ENCODE measurements around the gene GNRHR.

The GNRHR gene

DNA sequence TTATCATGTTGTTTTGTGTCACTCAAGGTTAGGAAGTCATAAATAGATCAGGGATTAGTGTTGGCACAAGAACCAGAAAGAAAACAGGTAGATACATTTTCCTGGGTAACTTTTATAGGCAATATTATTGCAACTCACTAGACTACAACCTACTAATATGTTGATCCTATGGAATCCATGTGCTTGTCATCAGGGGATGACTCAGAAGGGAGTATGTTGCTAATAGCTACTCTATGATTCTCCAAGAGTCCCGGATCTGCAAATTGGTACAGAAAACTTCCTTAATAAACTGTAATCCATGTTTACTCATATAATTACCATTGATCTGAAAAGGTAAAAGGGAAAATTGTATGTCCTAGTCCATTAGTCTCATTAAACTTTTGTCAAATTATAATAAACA lies 11.7 kb upstream of the GNRHR start:
- H3K4me3 ChIP-seq (ENCODE audit: low read length in 2 of 2), result no peak overlapping the region
- no peaks in the 10 kb centered on the region for H3K27me3 ChIP-seq (ENCODE audit: control insufficient read depth in 3 of 3, insufficient read depth in 3 of 3, low read depth in 1 of 3, low read length in 3 of 3)
- no peaks in the 10 kb centered on the region for H3K9me3 ChIP-seq (replicated peaks in 1 of 2; ENCODE audit: control insufficient read depth in 2 of 2, insufficient read depth in 1 of 2, low read depth in 1 of 2, low read length in 2 of 2)
- DNase-seq (ENCODE audit: low spot score), result no peak
- H2BK12ac ChIP-seq (ENCODE audit: low read length), result no peak overlapping the region
- H3K79me1 ChIP-seq (ENCODE audit: low read depth, low read length), result no peaks in the 10 kb centered on the region
- no peak overlapping the region for H3K27ac ChIP-seq (replicated peaks; ENCODE audit: low read length)
- H3K23ac ChIP-seq (ENCODE audit: low read depth, low read length, poor library complexity), result no peak overlapping the region
- H2BK120ac ChIP-seq (ENCODE audit: low read depth, low read length), result no peak overlapping the region
- H2BK15ac ChIP-seq (ENCODE audit: low read length), result no peak overlapping the region
- H3K36me3 ChIP-seq (replicated peaks in 1 of 2; ENCODE audit: control insufficient read depth in 2 of 2, insufficient read depth in 2 of 2, low read length in 2 of 2), result no peaks in the 10 kb centered on the region
- no peak overlapping the region for H3K4ac ChIP-seq (ENCODE audit: low read length)
- H3K14ac ChIP-seq (ENCODE audit: low read length), result no peak overlapping the region
- no peak overlapping the region for H3K9ac ChIP-seq (ENCODE audit: low read depth, low read length, poor library complexity)
- H2AFZ ChIP-seq (ENCODE audit: low read length), result no peak overlapping the region
- WGBS, 2 donors (ENCODE audit: extremely low coverage in 2 of 2, insufficient read length in 2 of 2, insufficient replicate concordance in 1 of 2), result no CpG with 5 or more reads among the region's 1 CpG
- no peak overlapping the region for H4K8ac ChIP-seq (ENCODE audit: low read depth, low read length)
- H2BK5ac ChIP-seq (ENCODE audit: low read length), result no peak overlapping the region
- H3K18ac ChIP-seq (ENCODE audit: low read length), result no peak overlapping the region
- no peak overlapping the region for H3K4me2 ChIP-seq (ENCODE audit: insufficient read depth, low read length, poor library complexity, severe bottlenecking)
- peaks cover 0 to 7% of the 10 kb centered on the region in 2 donors for H3K4me1 ChIP-seq (ENCODE audit: control insufficient read depth in 2 of 2, insufficient read depth in 1 of 2, low read depth in 1 of 2, low read length in 2 of 2)
- no peak overlapping the region for H2AK5ac ChIP-seq (ENCODE audit: low read depth, low read length)
- no peak overlapping the region for H4K91ac ChIP-seq (ENCODE audit: low read depth, low read length, poor library complexity)

DNA sequence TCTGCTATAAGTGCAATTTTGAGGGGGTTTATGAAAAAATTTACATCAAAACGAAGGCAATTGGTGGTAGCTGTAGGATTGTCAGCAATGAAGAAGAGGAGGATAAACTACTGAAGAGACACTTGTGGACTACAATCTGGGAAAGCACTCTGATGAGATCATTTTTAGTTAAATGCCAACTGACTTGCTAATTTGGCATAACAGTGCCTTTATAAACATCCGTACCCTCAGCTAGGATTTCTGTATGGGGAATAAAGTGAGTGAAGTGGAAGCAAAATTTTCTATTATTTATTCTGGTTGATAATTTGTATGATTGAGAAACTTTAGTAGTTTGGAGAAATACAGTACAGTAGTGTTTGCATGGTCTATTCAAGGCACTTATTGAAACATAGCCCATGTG lies 11.2 kb upstream of the GNRHR start:
- DNase-seq (ENCODE audit: low spot score), result no peak
- Histone ChIP-seq H3K27me3 (ENCODE audit: control insufficient read depth in 3 of 3, insufficient read depth in 3 of 3, low read depth in 1 of 3, low read length in 3 of 3) (no peaks in the 10 kb centered on the region), H2AK5ac (ENCODE audit: low read depth, low read length) (no peak overlapping the region), H4K8ac (ENCODE audit: low read depth, low read length) (no peak overlapping the region), H3K4me1 (ENCODE audit: control insufficient read depth in 2 of 2, insufficient read depth in 1 of 2, low read depth in 1 of 2, low read length in 2 of 2) (peaks cover 0 to 7% of the 10 kb centered on the region in 2 donors), H2BK15ac (ENCODE audit: low read length) (no peak overlapping the region), H3K9ac (ENCODE audit: low read depth, low read length, poor library complexity) (no peak overlapping the region), H3K4me3 (ENCODE audit: low read length in 2 of 2) (no peak overlapping the region), H3K4ac (ENCODE audit: low read length) (no peak overlapping the region), H2BK12ac (ENCODE audit: low read length) (no peak overlapping the region), H3K18ac (ENCODE audit: low read length) (no peak overlapping the region), H3K9me3 (replicated peaks in 1 of 2; ENCODE audit: control insufficient read depth in 2 of 2, insufficient read depth in 1 of 2, low read depth in 1 of 2, low read length in 2 of 2) (no peaks in the 10 kb centered on the region), H2AFZ (ENCODE audit: low read length) (no peak overlapping the region), H2BK120ac (ENCODE audit: low read depth, low read length) (no peak overlapping the region), H3K79me1 (ENCODE audit: low read depth, low read length) (no peaks in the 10 kb centered on the region), H3K27ac (replicated peaks; ENCODE audit: low read length) (no peak overlapping the region), H3K14ac (ENCODE audit: low read length) (no peak overlapping the region), H2BK5ac (ENCODE audit: low read length) (no peak overlapping the region), H3K23ac (ENCODE audit: low read depth, low read length, poor library complexity) (no peak overlapping the region), H4K91ac (ENCODE audit: low read depth, low read length, poor library complexity) (no peak overlapping the region), H3K4me2 (ENCODE audit: insufficient read depth, low read length, poor library complexity, severe bottlenecking) (no peak overlapping the region), H3K36me3 (replicated peaks in 1 of 2; ENCODE audit: control insufficient read depth in 2 of 2, insufficient read depth in 2 of 2, low read length in 2 of 2) (no peaks in the 10 kb centered on the region)
- no CpG with 5 or more reads among the region's 2 CpGs for WGBS, 2 donors (ENCODE audit: extremely low coverage in 2 of 2, insufficient read length in 2 of 2, insufficient replicate concordance in 1 of 2)

- Histone ChIP-seq H3K4ac (ENCODE audit: low read length) (no peak overlapping the region), H3K14ac (ENCODE audit: low read length) (no peak overlapping the region), H3K4me2 (ENCODE audit: insufficient read depth, low read length, poor library complexity, severe bottlenecking) (no peak overlapping the region), H2BK15ac (ENCODE audit: low read length) (no peak overlapping the region), H3K9ac (ENCODE audit: low read depth, low read length, poor library complexity) (no peak overlapping the region), H3K4me3 (ENCODE audit: low read length in 2 of 2) (no peak overlapping the region), H2AK5ac (ENCODE audit: low read depth, low read length) (no peak overlapping the region), H3K9me3 (replicated peaks in 1 of 2; ENCODE audit: control insufficient read depth in 2 of 2, insufficient read depth in 1 of 2, low read depth in 1 of 2, low read length in 2 of 2) (no peaks in the 10 kb centered on the region), H3K79me1 (ENCODE audit: low read depth, low read length) (no peaks in the 10 kb centered on the region), H4K8ac (ENCODE audit: low read depth, low read length) (no peak overlapping the region), H2BK120ac (ENCODE audit: low read depth, low read length) (no peak overlapping the region), H3K23ac (ENCODE audit: low read depth, low read length, poor library complexity) (no peak overlapping the region), H2AFZ (ENCODE audit: low read length) (no peak overlapping the region), H3K4me1 (ENCODE audit: control insufficient read depth in 2 of 2, insufficient read depth in 1 of 2, low read depth in 1 of 2, low read length in 2 of 2) (peaks cover 0 to 7% of the 10 kb centered on the region in 2 donors), H3K36me3 (replicated peaks in 1 of 2; ENCODE audit: control insufficient read depth in 2 of 2, insufficient read depth in 2 of 2, low read length in 2 of 2) (no peaks in the 10 kb centered on the region), H2BK5ac (ENCODE audit: low read length) (no peak overlapping the region), H3K18ac (ENCODE audit: low read length) (no peak overlapping the region), H3K27me3 (ENCODE audit: control insufficient read depth in 3 of 3, insufficient read depth in 3 of 3, low read depth in 1 of 3, low read length in 3 of 3) (no peaks in the 10 kb centered on the region), H4K91ac (ENCODE audit: low read depth, low read length, poor library complexity) (no peak overlapping the region), H2BK12ac (ENCODE audit: low read length) (no peak overlapping the region), H3K27ac (replicated peaks; ENCODE audit: low read length) (no peak overlapping the region)
- no peak for DNase-seq (ENCODE audit: low spot score)
These were observed 10.0 kb upstream of the GNRHR start for GRCh38 chr4:67764183-67764582.

GRCh38 chr4:67762086-67762485 lies 7.9 kb upstream of the GNRHR start:
- no peak for DNase-seq (ENCODE audit: low spot score)
- no peak overlapping the region for H4K8ac ChIP-seq (ENCODE audit: low read depth, low read length)
- H2AK5ac ChIP-seq (ENCODE audit: low read depth, low read length), result no peak overlapping the region
- H3K4me2 ChIP-seq (ENCODE audit: insufficient read depth, low read length, poor library complexity, severe bottlenecking), result no peak overlapping the region
- H3K4me3 ChIP-seq (ENCODE audit: low read length in 2 of 2), result no peak overlapping the region
- H3K4ac ChIP-seq (ENCODE audit: low read length), result no peak overlapping the region
- no peaks in the 10 kb centered on the region for H3K79me1 ChIP-seq (ENCODE audit: low read depth, low read length)
- H2BK15ac ChIP-seq (ENCODE audit: low read length), result no peak overlapping the region
- H3K27ac ChIP-seq (replicated peaks; ENCODE audit: low read length), result no peak overlapping the region
- H3K14ac ChIP-seq (ENCODE audit: low read length), result no peak overlapping the region
- no CpG with 5 or more reads among the region's 3 CpGs for WGBS, 2 donors (ENCODE audit: extremely low coverage in 2 of 2, insufficient read length in 2 of 2, insufficient replicate concordance in 1 of 2)
- H3K9me3 ChIP-seq (replicated peaks in 1 of 2; ENCODE audit: control insufficient read depth in 2 of 2, insufficient read depth in 1 of 2, low read depth in 1 of 2, low read length in 2 of 2), result no peaks in the 10 kb centered on the region
- H3K27me3 ChIP-seq (ENCODE audit: control insufficient read depth in 3 of 3, insufficient read depth in 3 of 3, low read depth in 1 of 3, low read length in 3 of 3), result no peaks in the 10 kb centered on the region
- H3K4me1 ChIP-seq (ENCODE audit: control insufficient read depth in 2 of 2, insufficient read depth in 1 of 2, low read depth in 1 of 2, low read length in 2 of 2), result peaks cover 0 to 11% of the 10 kb centered on the region in 2 donors
- H3K9ac ChIP-seq (ENCODE audit: low read depth, low read length, poor library complexity), result no peak overlapping the region
- H3K36me3 ChIP-seq (replicated peaks in 1 of 2; ENCODE audit: control insufficient read depth in 2 of 2, insufficient read depth in 2 of 2, low read length in 2 of 2), result no peaks in the 10 kb centered on the region
- no peak overlapping the region for H2BK12ac ChIP-seq (ENCODE audit: low read length)
- H2BK120ac ChIP-seq (ENCODE audit: low read depth, low read length), result no peak overlapping the region
- H3K18ac ChIP-seq (ENCODE audit: low read length), result no peak overlapping the region
- H3K23ac ChIP-seq (ENCODE audit: low read depth, low read length, poor library complexity), result no peak overlapping the region
- no peak overlapping the region for H2BK5ac ChIP-seq (ENCODE audit: low read length)
- peak overlapping the region; percentile 87 for H2AFZ ChIP-seq (ENCODE audit: low read length)
- no peak overlapping the region for H4K91ac ChIP-seq (ENCODE audit: low read depth, low read length, poor library complexity)
